ENCODE data around the gene COMMD1.

GRCh38 chr2:61946666-61947065, 41.2 kb downstream of the COMMD1 start:
- TF ChIP-seq CTCF (optimal IDR thresholded peaks at IDR 0.05 in 1 of 3, IDR thresholded peaks at IDR 0.05 in 1 of 3, conservative IDR thresholded peaks at IDR 0.05 in 1 of 3; ENCODE audit: extremely low read depth in 1 of 3, insufficient read depth in 2 of 3, low read length in 3 of 3) (no peak), EZH2 (IDR thresholded peaks at IDR 0.05; ENCODE audit: low read length) (no peak)
